Tibial nerve (tissue), 3 donors: Measurements from ENCODE around the gene FOLR1.

Source experiments
- EP300 ChIP-seq, 2 donors: sonication (generic); formaldehyde crosslinking; IDR thresholded peaks; one replicate each; pipeline ENCODE4 v1.6.1; 2017; ENCODE audit warnings: antibody characterized with exemption in 2 of 2, mild to moderate bottlenecking in 1 of 2
- POLR2A ChIP-seq, 2 donors: fragments of 450-650 bp; IDR thresholded peaks; one replicate each; pipeline ENCODE4 v1.6.1; 2017; ENCODE audit warnings: antibody characterized with exemption in 2 of 2, mild to moderate bottlenecking in 2 of 2, moderate library complexity in 2 of 2

DNA sequence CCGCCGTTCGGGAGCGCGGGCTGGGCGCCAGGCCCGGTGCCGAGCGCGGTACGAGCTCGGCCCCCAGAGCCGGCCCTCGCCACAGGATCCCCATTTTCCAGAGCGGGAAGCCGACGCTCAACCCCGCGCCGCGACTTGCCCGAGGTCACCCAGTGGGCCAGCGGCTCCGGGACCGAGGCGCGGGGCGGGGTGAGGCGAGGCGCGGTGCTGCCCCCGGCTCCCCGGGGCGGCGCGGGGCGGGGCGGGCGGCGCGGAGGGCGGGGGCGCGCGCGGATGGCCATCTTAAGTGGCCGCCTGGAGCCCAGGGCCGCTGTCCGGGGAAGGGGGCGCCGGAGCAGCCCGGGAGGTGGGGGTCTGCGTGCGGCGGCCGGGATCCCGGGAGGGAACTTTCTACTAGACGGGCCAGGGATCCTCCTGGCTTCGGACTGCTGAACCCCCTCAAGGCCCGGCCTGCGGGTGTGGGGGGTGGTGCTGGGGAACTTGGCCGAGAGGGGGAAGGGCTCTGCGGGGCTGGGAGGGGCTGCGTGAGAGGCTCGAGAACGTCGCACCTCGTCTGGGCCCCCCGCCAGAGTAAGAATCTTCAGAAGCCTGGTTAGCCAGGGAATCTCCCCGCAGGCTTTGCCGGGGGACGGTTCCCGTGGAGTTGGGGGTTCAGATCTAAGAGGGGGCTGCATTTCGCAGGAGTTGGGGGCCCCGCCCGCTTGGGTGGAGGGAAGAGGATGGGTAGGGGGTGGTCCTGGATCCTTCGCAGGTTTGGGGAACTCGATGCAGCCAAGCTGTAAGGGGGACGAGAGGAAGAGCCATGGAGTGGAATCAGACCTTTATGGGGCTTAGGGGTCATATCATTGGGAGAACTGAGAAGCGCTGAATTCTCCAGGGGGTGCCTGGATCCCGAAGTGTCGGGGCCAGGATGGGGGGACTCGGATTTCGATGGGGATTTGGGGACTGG is 31.9 kb downstream of the FOLR1 start:
- TF ChIP-seq POLR2A (IDR thresholded peaks at IDR 0.05): no peak
- no peak for TF ChIP-seq EP300 (IDR thresholded peaks at IDR 0.05)
